B cell (primary cell): ENCODE data around the gene ADH4.

Source experiments
- EZH2 ChIP-seq: IDR thresholded peaks from 2 replicates; pipeline ENCODE4 v1.6.1; 2012; ENCODE audit warnings: borderline replicate concordance, low read depth, mild to moderate bottlenecking, moderate library complexity, low read length; ENCODE audit not compliant: insufficient read depth, poor library complexity, severe bottlenecking
- TF ChIP-seq, protein P1 (sequence below): fragments of 200-600 bp; IDR thresholded peaks from one replicate; pipeline ENCODE4 v1.8.0; 2022; ENCODE audit warnings: antibody characterized with exemption, mild to moderate bottlenecking

DNA sequence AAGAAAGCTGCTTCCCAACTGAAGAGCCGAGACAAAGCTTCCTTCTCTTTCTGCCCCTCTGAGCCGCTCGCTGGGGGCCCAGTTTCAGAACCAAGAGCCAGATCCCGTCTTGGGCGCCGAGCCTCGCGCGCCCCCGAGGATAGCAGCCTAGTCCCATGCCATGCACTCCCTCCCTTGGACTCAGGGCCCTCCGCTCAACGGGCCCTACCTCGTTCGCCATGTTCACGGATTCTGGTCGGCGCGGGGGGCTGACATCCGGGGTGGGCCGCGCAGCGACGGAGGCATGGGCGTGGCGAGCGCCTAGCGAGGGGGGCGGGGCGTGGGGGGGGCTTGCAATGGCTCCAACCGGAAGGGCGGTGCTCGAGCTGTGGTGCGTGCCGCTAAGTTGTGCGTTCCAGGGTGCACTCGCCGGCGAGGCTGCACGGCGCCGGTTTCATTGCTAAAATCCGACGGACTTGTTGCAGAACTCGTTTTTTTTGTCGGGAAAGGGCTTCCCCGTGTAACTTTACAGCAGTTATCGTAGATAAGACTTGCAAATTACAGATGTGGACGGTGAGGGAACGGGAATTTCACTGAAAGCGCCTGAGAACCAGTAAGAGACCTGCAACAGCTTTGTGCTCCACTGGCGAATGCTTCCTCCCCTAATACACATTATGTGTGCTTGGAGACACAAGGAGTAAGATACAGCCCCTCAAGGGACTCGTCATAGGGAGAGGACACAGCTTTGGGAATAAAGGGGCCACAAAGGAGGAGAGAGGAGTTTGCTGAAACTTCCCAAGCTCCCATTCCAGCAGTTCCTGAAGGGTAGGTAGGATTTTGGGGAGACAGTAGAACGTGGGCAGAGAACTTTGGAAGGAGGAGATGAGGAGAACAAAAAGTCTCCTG is 55.4 kb downstream of the ADH4 start, which contains the start of gene ADH5:
- TF ChIP-seq, protein P1, sequence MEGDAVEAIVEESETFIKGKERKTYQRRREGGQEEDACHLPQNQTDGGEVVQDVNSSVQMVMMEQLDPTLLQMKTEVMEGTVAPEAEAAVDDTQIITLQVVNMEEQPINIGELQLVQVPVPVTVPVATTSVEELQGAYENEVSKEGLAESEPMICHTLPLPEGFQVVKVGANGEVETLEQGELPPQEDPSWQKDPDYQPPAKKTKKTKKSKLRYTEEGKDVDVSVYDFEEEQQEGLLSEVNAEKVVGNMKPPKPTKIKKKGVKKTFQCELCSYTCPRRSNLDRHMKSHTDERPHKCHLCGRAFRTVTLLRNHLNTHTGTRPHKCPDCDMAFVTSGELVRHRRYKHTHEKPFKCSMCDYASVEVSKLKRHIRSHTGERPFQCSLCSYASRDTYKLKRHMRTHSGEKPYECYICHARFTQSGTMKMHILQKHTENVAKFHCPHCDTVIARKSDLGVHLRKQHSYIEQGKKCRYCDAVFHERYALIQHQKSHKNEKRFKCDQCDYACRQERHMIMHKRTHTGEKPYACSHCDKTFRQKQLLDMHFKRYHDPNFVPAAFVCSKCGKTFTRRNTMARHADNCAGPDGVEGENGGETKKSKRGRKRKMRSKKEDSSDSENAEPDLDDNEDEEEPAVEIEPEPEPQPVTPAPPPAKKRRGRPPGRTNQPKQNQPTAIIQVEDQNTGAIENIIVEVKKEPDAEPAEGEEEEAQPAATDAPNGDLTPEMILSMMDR, result no peak
- no peak for TF ChIP-seq EZH2
